Neural progenitor cell (in vitro differentiated cells): ENCODE data around the gene CCDC80. TPM values are rescaled to one million over a fixed set of nuclear protein-coding genes. Genes with fewer than 3 reads are reported as not detected.

ENCODE experiments used
- DNase-seq: peaks from one replicate; pipeline ENCODE4 v3.0.0-alpha.2; 2016; ENCODE audit warnings: low spot score
- H2AFZ ChIP-seq: fragments of 200-600 bp; sonication (generic); replicated peaks from 2 replicates; pipeline ENCODE4 v1.6.1; 2016; ENCODE audit warnings: antibody characterized with exemption
- H3F3A ChIP-seq: fragments of 200-600 bp; sonication (generic); 2 replicates; pipeline ENCODE4 v1.6.1; 2016; ENCODE audit warnings: antibody characterized with exemption, low read depth
- H3K27ac ChIP-seq: fragments of 200-600 bp; sonication (generic); 2 replicates; pipeline ENCODE4 v1.5.1; 2016; ENCODE audit warnings: mild to moderate bottlenecking
- H3K27me3 ChIP-seq: fragments of 200-600 bp; sonication (generic); 2 replicates; pipeline ENCODE4 v1.6.1; 2016; ENCODE audit warnings: mild to moderate bottlenecking, moderate library complexity
- H3K36me3 ChIP-seq: fragments of 200-600 bp; sonication (generic); 2 replicates; pipeline ENCODE4 v1.5.1; 2016
- H3K4me1 ChIP-seq: fragments of 200-600 bp; sonication (generic); 2 replicates; pipeline ENCODE4 v1.6.1; 2016; ENCODE audit warnings: mixed run types
- H3K4me2 ChIP-seq: fragments of 200-600 bp; sonication (generic); 2 replicates; pipeline ENCODE4 v1.6.1; 2016
- H3K4me3 ChIP-seq: fragments of 200-600 bp; sonication (generic); 2 replicates; pipeline ENCODE4 v1.5.1; 2016
- H3K79me2 ChIP-seq: fragments of 200-600 bp; sonication (generic); 2 replicates; pipeline ENCODE4 v1.6.1; 2016; ENCODE audit warnings: low read depth
- H3K9ac ChIP-seq: fragments of 200-600 bp; sonication (generic); 2 replicates; pipeline ENCODE4 v1.6.1; 2016
- H3K9me3 ChIP-seq: fragments of 200-600 bp; sonication (generic); 2 replicates; pipeline ENCODE4 v1.5.1; 2016; ENCODE audit warnings: low read depth
- H4K20me1 ChIP-seq: fragments of 200-600 bp; sonication (generic); 2 replicates; pipeline ENCODE4 v1.6.1; 2016; ENCODE audit warnings: low read depth
- H3K27ac Mint-ChIP-seq: 3 replicates; pipeline ENCODE4 v1.8.0; 2021; ENCODE audit warnings: mixed read lengths
- H3K27me3 Mint-ChIP-seq: 2 replicates; pipeline ENCODE4 v1.8.0; 2022; ENCODE audit warnings: low read depth, mild to moderate bottlenecking, inconsistent platforms, moderate library complexity, mixed read lengths; ENCODE audit not compliant: insufficient read depth
- H3K36me3 Mint-ChIP-seq: 3 replicates; pipeline ENCODE4 v1.8.0; 2021; ENCODE audit warnings: mixed read lengths
- H3K4me1 Mint-ChIP-seq: 3 replicates; pipeline ENCODE4 v1.8.0; 2021; ENCODE audit warnings: mixed read lengths
- H3K4me3 Mint-ChIP-seq: 3 replicates; pipeline ENCODE4 v1.8.0; 2021; ENCODE audit warnings: mild to moderate bottlenecking, moderate library complexity, mixed read lengths
- H3K9me3 Mint-ChIP-seq: 3 replicates; pipeline ENCODE4 v1.8.0; 2020; ENCODE audit warnings: mixed read lengths
- CTCF ChIP-seq: fragments of 200-600 bp; sonication (generic); IDR thresholded peaks from 2 replicates; pipeline ENCODE4 v1.5.1; 2017; ENCODE audit warnings: antibody characterized with exemption, mild to moderate bottlenecking
- EZH2 ChIP-seq: fragments of 200-600 bp; sonication (generic); IDR thresholded peaks from 2 replicates; pipeline ENCODE4 v1.6.1; 2017; ENCODE audit warnings: antibody characterized with exemption, mild to moderate bottlenecking, moderate library complexity
- EZH2phosphoT487 ChIP-seq: fragments of 200-600 bp; sonication (generic); IDR thresholded peaks from 2 replicates; pipeline ENCODE4 v1.6.1; 2017; ENCODE audit warnings: antibody characterized with exemption
- total RNA-seq: library from RNA; depleted of rRNA; stranded (reverse); fragments of >200 nt; gene quantifications from 2 replicates; pipeline ENCODE4 v1.2.3, GENCODE V29; 2015; ENCODE audit warnings: low replicate concordance

CCDC80 gene
- total RNA-seq, 1 donor from 2014 or later, result 21.5 TPM

- Histone ChIP-seq H3K9ac (no peak overlapping the region), H3K79me2 (no peaks in the 10 kb centered on the region), H3K4me1 (no peaks in the 10 kb centered on the region), H2AFZ (no peak overlapping the region), H3K27me3 (no peaks in the 10 kb centered on the region), H4K20me1 (no peaks in the 10 kb centered on the region), H3F3A (no peaks in the 10 kb centered on the region), H3K4me2 (no peak overlapping the region), H3K4me3 (no peak overlapping the region), H3K9me3 (no peaks in the 10 kb centered on the region), H3K27ac (no peak overlapping the region), H3K36me3 (no peaks in the 10 kb centered on the region)
- DNase-seq, result no peak
- TF ChIP-seq EZH2, result no peak
- no peak for TF ChIP-seq CTCF
- no peak for TF ChIP-seq EZH2phosphoT487
- H3K27ac Mint-ChIP-seq, result no peak overlapping the region
- H3K36me3 Mint-ChIP-seq, result no peaks in the 10 kb centered on the region
- H3K4me1 Mint-ChIP-seq, result peaks cover 16% of the 10 kb centered on the region
- H3K27me3 Mint-ChIP-seq, result peaks cover 7% of the 10 kb centered on the region
- H3K9me3 Mint-ChIP-seq, result no peaks in the 10 kb centered on the region
- no peak overlapping the region for H3K4me3 Mint-ChIP-seq
Observed at GRCh38 chr3:112675943-112676535, 35.1 kb upstream of the CCDC80 start.

DNA sequence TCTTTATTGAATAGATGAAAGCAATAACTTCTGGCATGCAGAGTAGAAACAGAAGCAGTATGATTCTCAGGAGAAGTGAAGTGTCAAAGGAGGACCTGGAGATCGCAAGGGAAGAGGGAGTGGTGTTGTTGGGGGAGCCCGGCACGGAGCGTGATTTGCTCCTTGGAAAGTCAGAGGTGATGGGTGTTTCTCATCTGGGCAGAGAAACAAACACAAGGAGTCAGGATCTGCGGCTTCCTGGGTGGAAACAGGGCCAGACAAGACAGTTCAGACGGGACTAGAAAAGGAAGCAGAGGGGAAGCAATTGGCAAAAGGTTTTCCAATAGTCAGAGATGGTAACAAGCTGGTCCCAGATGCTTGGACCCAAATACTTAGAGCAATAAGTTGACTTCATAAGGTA, 34.4 kb upstream of the CCDC80 start:
- no peak overlapping the region for H3K4me3 ChIP-seq
- no peaks in the 10 kb centered on the region for H3K4me1 ChIP-seq
- no peak for DNase-seq
- H3K79me2 ChIP-seq, result no peaks in the 10 kb centered on the region
- no peaks in the 10 kb centered on the region for H3K9me3 ChIP-seq
- no peaks in the 10 kb centered on the region for H4K20me1 ChIP-seq
- no peaks in the 10 kb centered on the region for H3K27me3 ChIP-seq
- Mint-ChIP-seq H3K4me1 (peaks cover 16% of the 10 kb centered on the region), H3K4me3 (no peak overlapping the region), H3K27me3 (peaks cover 7% of the 10 kb centered on the region), H3K9me3 (no peaks in the 10 kb centered on the region), H3K36me3 (no peaks in the 10 kb centered on the region), H3K27ac (peak overlapping the region; percentile 8)
- no peak for TF ChIP-seq EZH2
- no peak for TF ChIP-seq CTCF
- TF ChIP-seq EZH2phosphoT487, result no peak
- no peak overlapping the region for H3K27ac ChIP-seq
- peak overlapping the region; percentile 60 for H2AFZ ChIP-seq
- no peaks in the 10 kb centered on the region for H3K36me3 ChIP-seq
- H3F3A ChIP-seq, result no peaks in the 10 kb centered on the region
- H3K4me2 ChIP-seq, result no peak overlapping the region
- no peak overlapping the region for H3K9ac ChIP-seq

DNA sequence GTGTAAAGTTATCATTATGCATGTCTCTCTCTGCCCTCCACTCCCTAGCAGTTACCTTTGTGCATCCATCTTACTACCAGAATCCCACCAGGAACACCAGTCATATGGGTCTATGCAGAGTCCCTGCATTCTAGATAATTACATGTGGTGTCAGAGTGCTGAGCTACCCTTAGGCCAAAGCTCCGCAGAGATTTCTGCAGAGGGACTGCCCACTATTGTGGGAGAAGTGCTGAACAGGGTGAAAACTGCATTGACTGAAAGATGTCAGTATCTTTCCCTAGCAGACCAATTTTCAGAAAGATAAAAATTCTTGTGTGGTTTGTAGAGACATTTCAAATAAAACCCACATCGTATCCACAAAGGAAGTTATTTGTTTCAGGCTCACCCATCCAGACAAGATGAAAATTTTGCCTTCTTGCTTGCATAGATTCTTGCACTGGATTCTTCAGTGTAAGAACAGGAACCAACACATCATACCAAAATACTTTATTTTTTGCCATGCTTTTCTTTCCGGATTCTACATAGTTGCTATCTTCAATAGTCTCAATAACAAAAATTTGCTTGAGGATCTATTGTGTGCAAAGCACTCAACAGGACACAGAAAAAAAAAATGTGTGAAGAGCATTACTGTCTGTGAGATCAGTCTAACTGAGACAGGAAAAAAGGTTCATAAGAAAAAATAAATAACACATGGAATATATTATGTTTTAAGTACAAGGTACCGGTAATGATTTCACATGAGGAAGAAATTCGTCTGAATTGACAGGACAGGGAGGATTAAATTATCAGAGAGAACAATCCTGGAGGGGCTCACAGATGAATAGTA, 32.0 kb upstream of the CCDC80 start:
- Histone ChIP-seq H3K27me3 (no peaks in the 10 kb centered on the region), H3K4me1 (no peaks in the 10 kb centered on the region), H3K9ac (no peak overlapping the region), H3K9me3 (no peaks in the 10 kb centered on the region), H3K4me2 (no peak overlapping the region), H4K20me1 (no peaks in the 10 kb centered on the region), H3K4me3 (no peak overlapping the region), H3K27ac (no peak overlapping the region), H2AFZ (peak overlapping the region; percentile 6), H3K36me3 (no peaks in the 10 kb centered on the region), H3F3A (no peaks in the 10 kb centered on the region), H3K79me2 (no peaks in the 10 kb centered on the region)
- Mint-ChIP-seq H3K27me3 (peaks cover 7% of the 10 kb centered on the region), H3K4me3 (no peak overlapping the region), H3K27ac (no peak overlapping the region), H3K9me3 (no peaks in the 10 kb centered on the region), H3K4me1 (peaks cover 16% of the 10 kb centered on the region), H3K36me3 (no peaks in the 10 kb centered on the region)
- DNase-seq, result no peak
- no peak for TF ChIP-seq EZH2
- TF ChIP-seq EZH2phosphoT487, result no peak
- TF ChIP-seq CTCF, result no peak
